Esophagus muscularis mucosa (tissue), 3 donors: ENCODE data around the gene DND1.

ENCODE experiments used
- EP300 ChIP-seq: sonication (generic); formaldehyde crosslinking; IDR thresholded peaks from one replicate; pipeline ENCODE4 v1.6.1; 2017; ENCODE audit warnings: antibody characterized with exemption
- TF ChIP-seq, protein P1 (sequence below), 3 experiments: fragments of 200-600 bp in 2 of 3; fragments of 450-650 bp in 1 of 3; sonication (generic) in 2 of 3; IDR thresholded peaks; one replicate each; pipeline ENCODE4 v1.5.1; 2017 to 2019; ENCODE audit warnings: antibody characterized with exemption in 3 of 3, mild to moderate bottlenecking in 2 of 3, moderate library complexity in 1 of 3

DNA sequence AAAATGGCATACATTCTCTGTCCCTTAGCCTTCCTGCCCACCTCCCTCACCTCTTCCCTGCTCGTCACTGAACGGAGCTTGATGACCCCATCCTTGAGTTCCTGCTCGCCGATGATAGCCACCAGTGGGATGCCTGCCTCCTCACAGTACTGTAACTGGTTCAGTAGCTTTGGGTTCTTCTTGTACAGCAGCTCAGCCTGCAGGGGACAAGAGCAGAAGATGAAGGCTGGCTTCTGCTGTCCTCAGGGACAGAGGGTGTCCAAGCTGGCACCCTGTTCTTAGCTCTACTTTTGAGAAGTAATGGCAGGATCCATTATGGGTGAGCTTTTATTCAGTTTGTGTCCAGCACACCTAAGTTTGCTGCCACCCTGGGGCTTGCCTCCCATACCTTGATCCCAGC, 1.3 kb upstream of the DND1 start:
- TF ChIP-seq, protein P1, sequence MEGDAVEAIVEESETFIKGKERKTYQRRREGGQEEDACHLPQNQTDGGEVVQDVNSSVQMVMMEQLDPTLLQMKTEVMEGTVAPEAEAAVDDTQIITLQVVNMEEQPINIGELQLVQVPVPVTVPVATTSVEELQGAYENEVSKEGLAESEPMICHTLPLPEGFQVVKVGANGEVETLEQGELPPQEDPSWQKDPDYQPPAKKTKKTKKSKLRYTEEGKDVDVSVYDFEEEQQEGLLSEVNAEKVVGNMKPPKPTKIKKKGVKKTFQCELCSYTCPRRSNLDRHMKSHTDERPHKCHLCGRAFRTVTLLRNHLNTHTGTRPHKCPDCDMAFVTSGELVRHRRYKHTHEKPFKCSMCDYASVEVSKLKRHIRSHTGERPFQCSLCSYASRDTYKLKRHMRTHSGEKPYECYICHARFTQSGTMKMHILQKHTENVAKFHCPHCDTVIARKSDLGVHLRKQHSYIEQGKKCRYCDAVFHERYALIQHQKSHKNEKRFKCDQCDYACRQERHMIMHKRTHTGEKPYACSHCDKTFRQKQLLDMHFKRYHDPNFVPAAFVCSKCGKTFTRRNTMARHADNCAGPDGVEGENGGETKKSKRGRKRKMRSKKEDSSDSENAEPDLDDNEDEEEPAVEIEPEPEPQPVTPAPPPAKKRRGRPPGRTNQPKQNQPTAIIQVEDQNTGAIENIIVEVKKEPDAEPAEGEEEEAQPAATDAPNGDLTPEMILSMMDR (IDR thresholded peaks at IDR 0.05): no peak
- no peak for TF ChIP-seq EP300
